Spleen (tissue), 11 donors: Measurements from ENCODE around the gene IFT80. TPM values are rescaled to one million over a fixed set of nuclear protein-coding genes. Genes with fewer than 3 reads are reported as not detected.
A peak's percentile ranks its signal among the peaks of the same experiment; 100 is the strongest.

Experiments
- DNase-seq: peaks from one replicate; pipeline ENCODE4 v3.0.0-alpha.2; 2020
- H3K27ac ChIP-seq, 8 donors: fragments of 200-600 bp; sonication (generic) in 7 of 8; 1 replicate in 4 of 8; 2 replicates in 4 of 8; pipeline versions ENCODE4 v1.5.0 to v1.8.0; 2016 to 2021; ENCODE audit warnings: inconsistent platforms in 4 of 8, mild to moderate bottlenecking in 4 of 8, moderate library complexity in 1 of 8
- H3K27me3 ChIP-seq, 7 donors: fragments of 200-600 bp; sonication (generic) in 6 of 7; replicated peaks in 1 of 7; 1 replicate in 4 of 7; 2 replicates in 3 of 7; pipeline versions ENCODE4 v1.5.0 to v1.8.0; 2016 to 2021; ENCODE audit warnings: inconsistent platforms in 3 of 7, mild to moderate bottlenecking in 1 of 7
- H3K36me3 ChIP-seq, 6 donors: fragments of 200-600 bp; sonication (generic) in 5 of 6; 1 replicate in 4 of 6; 2 replicates in 2 of 6; pipeline versions ENCODE4 v1.5.0 to v1.8.0; 2016 to 2021; ENCODE audit warnings: inconsistent platforms in 2 of 6
- H3K4me1 ChIP-seq, 6 donors: fragments of 200-600 bp; sonication (generic) in 5 of 6; 1 replicate in 3 of 6; 2 replicates in 3 of 6; pipeline versions ENCODE4 v1.5.0 to v1.8.0; 2016 to 2021; ENCODE audit warnings: inconsistent platforms in 3 of 6
- H3K4me3 ChIP-seq, 8 donors: fragments of 200-600 bp; sonication (generic) in 7 of 8; 1 replicate in 4 of 8; 2 replicates in 4 of 8; pipeline versions ENCODE4 v1.5.0 to v1.8.0; 2016 to 2021; ENCODE audit warnings: inconsistent platforms in 4 of 8, mild to moderate bottlenecking in 4 of 8, moderate library complexity in 2 of 8
- H3K9me3 ChIP-seq, 8 donors: fragments of 200-600 bp; sonication (generic) in 7 of 8; 1 replicate in 4 of 8; 2 replicates in 4 of 8; pipeline versions ENCODE4 v1.5.0 to v1.8.0; 2016 to 2021; ENCODE audit warnings: inconsistent platforms in 4 of 8
- POLR2A ChIP-seq, 3 donors: fragments of 450-650 bp; IDR thresholded peaks; one replicate each; pipeline ENCODE4 v1.5.1; 2017; ENCODE audit warnings: antibody characterized with exemption in 3 of 3, mild to moderate bottlenecking in 1 of 3
- POLR2AphosphoS5 ChIP-seq, 3 donors: sonication (generic); formaldehyde crosslinking; IDR thresholded peaks; one replicate each; pipeline ENCODE4 v1.5.1; 2017; ENCODE audit warnings: antibody characterized with exemption in 3 of 3
- WGBS, 5 donors: extraction: QIAGEN DNeasy Blood & Tissue Kit in 3 of 5; methylation state at CpG; one replicate each; pipeline versions ENCODE4 v1.1.5 to v1.1.7; 2013 to 2018; 5-methylcytosine and 5-hydroxymethylcytosine counted together
- intact Hi-C: fragments of 100-400 bp; cut with DNase I; formaldehyde crosslinking; loops from one replicate; pipeline ENCODE4 v1.15.0; 2023; ENCODE audit warnings: low total_unique reads
- polyA plus RNA-seq, 3 donors: library from polyadenylated mRNA; stranded (reverse); fragments of 200-250 nt; gene quantifications; one replicate each; pipeline ENCODE4 v1.2.1, GENCODE V29; 2013
- total RNA-seq, 7 donors: library from RNA; depleted of rRNA in 3 of 7; stranded (reverse); fragments of >200 nt in 3 of 7; fragmentation: NEBNext Ultra II Directional in 4 of 7; extraction: Animal tissue kit (Norgen Biotek cat#: 25700) in 4 of 7; gene quantifications; one replicate each; pipeline versions ENCODE4 v1.1.0 to v1.2.1, GENCODE V29; 2016 to 2021
- TF ChIP-seq, protein P1 (sequence below), 11 experiments: fragments of 200-600 bp in 7 of 11; fragments of 450-650 bp in 4 of 11; sonication (generic) in 4 of 11; IDR thresholded peaks in 8 of 11; conservative IDR thresholded peaks in 3 of 11; 1 replicate in 7 of 11; 2 replicates in 4 of 11; pipeline versions ENCODE4 v1.4.0 to v1.8.0; 2016 to 2021; ENCODE audit warnings: antibody characterized with exemption in 11 of 11, inconsistent platforms in 4 of 11, mild to moderate bottlenecking in 1 of 11
- donor health status: healthy with polysubstance abuse.
- donor health status: DM: no; HTN: no; CAD: no; lungs with moderate emphysema.
- donor health status: DM: no; HTN: no; CAD: no.
- donor health status: Bipolar disorder and iron deficiency.
- donor health status: healthy.
- donor health status: DM: no; HTN: no; CAD: no.
- donor health status: DM: yes; HTN: yes; CAD: no.

Gene IFT80
- total and polyA plus RNA-seq, 10 donors = 15.3 to 44.0 (median 21.5) TPM

DNA sequence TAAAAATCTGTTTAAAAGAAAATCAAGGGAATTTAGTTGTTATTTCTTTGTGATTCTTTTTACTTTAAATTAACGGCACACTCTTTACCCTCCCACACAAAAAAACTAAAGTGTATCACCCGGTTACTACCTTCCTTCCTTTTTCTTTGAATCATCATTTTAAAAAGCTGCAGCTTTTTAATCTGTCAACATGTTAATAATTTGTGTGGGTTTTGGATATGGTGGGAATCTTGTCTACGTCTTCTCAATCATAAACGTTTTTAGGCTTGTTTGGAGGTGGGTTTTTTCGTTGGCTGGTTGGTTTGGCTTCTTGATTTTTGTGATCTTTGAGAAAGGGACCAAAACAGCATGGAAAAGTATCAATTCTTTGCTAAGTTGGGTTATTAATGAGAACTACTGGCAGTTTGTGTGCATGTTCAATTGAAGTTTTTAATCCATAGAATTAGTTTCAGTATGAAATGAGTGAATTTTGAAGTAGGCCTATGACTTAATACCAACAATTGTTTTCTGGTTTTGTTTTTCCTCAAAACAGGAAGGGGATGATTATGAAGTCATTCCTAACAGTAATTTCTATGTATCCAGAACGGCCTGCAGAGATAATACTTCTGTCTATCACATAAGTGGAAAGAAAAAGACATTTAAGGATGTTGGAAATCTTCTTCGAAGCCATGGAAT lies 4.9 kb upstream of the IFT80 start:
- DNase-seq = no peak
- 25 to 27% (median 26%) methylated on average over 7 of the region's 7 CpGs for WGBS, 5 donors
- Histone ChIP-seq H3K36me3 (peaks cover 0 to 27% (median 0%) of the 10 kb centered on the region in 6 donors), H3K27ac (peak overlapping the region; percentile 14 to 97 (median 92)), H3K4me3 (peak overlapping the region in 4 of 8 donors; percentile 3 to 77 (median 18)), H3K4me1 (peaks cover 0 to 66% (median 42%) of the 10 kb centered on the region in 6 donors), H3K9me3 (no peaks in the 10 kb centered on the region), H3K27me3 (peaks cover 0 to 21% (median 0%) of the 10 kb centered on the region in 7 donors)
- intact Hi-C loops = no loop called here
- TF ChIP-seq POLR2AphosphoS5 (IDR thresholded peaks at IDR 0.05) = no peak
- TF ChIP-seq POLR2A (IDR thresholded peaks at IDR 0.05) = no peak
- TF ChIP-seq, protein P1, sequence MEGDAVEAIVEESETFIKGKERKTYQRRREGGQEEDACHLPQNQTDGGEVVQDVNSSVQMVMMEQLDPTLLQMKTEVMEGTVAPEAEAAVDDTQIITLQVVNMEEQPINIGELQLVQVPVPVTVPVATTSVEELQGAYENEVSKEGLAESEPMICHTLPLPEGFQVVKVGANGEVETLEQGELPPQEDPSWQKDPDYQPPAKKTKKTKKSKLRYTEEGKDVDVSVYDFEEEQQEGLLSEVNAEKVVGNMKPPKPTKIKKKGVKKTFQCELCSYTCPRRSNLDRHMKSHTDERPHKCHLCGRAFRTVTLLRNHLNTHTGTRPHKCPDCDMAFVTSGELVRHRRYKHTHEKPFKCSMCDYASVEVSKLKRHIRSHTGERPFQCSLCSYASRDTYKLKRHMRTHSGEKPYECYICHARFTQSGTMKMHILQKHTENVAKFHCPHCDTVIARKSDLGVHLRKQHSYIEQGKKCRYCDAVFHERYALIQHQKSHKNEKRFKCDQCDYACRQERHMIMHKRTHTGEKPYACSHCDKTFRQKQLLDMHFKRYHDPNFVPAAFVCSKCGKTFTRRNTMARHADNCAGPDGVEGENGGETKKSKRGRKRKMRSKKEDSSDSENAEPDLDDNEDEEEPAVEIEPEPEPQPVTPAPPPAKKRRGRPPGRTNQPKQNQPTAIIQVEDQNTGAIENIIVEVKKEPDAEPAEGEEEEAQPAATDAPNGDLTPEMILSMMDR (IDR thresholded peaks at IDR 0.05 in 8 of 11, conservative IDR thresholded peaks at IDR 0.05 in 3 of 11) = no peak

DNA sequence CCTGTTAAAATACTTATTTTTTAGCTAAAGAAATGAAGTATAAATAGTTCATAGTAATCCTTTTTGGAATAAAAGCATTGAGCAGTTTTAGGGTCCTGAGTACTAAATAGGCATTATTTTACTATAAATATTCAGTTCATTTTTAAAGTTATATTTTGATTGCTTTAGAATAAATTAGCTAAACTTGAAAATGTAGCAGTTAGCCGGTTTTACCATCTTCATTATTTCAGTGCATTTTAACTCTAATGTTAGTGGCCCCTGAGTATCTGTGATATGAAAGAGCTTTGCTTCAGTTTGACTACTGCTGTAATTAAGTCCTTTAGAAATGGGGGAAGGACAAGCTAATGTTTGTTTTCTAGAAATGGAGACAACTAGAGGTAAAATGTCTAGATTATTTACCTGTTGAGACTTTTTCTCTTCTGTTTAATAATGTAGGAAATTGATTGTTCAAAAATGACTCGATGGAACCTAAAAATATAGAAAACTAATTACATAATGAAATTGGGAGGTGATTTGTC lies 4.1 kb upstream of the IFT80 start:
- peak overlapping the region; percentile 14 to 97 (median 92) for H3K27ac ChIP-seq
- intact Hi-C loops = no loop called here
- H3K4me1 ChIP-seq = peaks cover 0 to 74% (median 49%) of the 10 kb centered on the region in 6 donors
- DNase-seq = no peak
- peaks cover 0 to 21% (median 0%) of the 10 kb centered on the region in 7 donors for H3K27me3 ChIP-seq
- H3K4me3 ChIP-seq = peak overlapping the region in 5 of 8 donors; percentile 5 to 94 (median 77)
- 24 to 49% (median 35%) methylated on average over 2 of the region's 2 CpGs for WGBS, 5 donors
- TF ChIP-seq POLR2AphosphoS5 (IDR thresholded peaks at IDR 0.05) (no peak), POLR2A (IDR thresholded peaks at IDR 0.05) (no peak)
- TF ChIP-seq, protein P1 (IDR thresholded peaks at IDR 0.05 in 8 of 11, conservative IDR thresholded peaks at IDR 0.05 in 3 of 11) = no peak
- H3K36me3 ChIP-seq = peaks cover 0 to 24% (median 0%) of the 10 kb centered on the region in 6 donors
- H3K9me3 ChIP-seq = no peaks in the 10 kb centered on the region

DNA sequence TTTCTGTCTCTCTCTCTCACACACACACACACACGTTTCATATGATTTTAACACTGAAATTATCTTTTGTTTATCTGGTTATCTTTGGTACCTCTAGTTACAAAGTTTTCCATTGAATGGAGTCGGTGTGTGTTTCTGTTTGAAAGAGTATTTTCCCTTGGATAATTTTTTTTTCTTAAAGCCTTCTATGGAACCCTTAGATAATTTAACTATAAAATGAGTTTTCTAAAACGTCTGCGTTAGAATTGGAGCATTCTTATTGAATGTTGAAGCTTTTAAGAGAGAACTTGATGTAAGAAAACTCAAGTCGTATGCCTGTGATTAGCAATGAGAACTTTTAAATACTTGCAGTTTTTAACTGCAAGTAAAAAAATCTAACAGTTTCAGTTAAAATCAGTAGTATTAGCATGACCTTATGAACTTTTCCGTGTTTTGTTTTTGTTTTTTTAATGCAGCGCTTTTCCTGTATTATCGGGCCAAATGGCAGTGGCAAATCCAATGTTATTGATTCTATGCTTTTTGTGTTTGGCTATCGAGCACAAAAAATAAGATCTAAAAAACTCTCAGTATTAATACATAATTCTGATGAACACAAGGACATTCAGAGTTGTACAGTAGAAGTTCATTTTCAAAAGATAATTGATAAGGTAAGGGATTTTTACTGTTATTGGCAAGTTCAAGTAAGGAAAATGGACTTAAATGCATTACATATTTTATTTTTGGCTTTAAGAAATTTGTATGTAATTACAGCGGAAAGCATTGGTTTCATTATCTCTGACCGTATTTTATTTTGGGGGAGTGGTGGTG lies 3.4 kb upstream of the IFT80 start:
- intact Hi-C loops = no loop called here
- H3K4me3 ChIP-seq = peak overlapping the region in 7 of 8 donors; percentile 77 to 94 (median 89)
- H3K36me3 ChIP-seq = peaks cover 0 to 18% (median 0%) of the 10 kb centered on the region in 6 donors
- H3K27ac ChIP-seq = peak overlapping the region in 7 of 8 donors; percentile 88 to 97 (median 93)
- 25 to 42% (median 29%) methylated on average over 11 of the region's 11 CpGs for WGBS, 5 donors
- peaks cover 0 to 81% (median 50%) of the 10 kb centered on the region in 6 donors for H3K4me1 ChIP-seq
- H3K9me3 ChIP-seq = no peaks in the 10 kb centered on the region
- TF ChIP-seq, protein P1 (IDR thresholded peaks at IDR 0.05 in 8 of 11, conservative IDR thresholded peaks at IDR 0.05 in 3 of 11) = no peak
- TF ChIP-seq POLR2A (IDR thresholded peaks at IDR 0.05) (no peak), POLR2AphosphoS5 (IDR thresholded peaks at IDR 0.05) (no peak)
- no peak for DNase-seq
- peaks cover 0 to 21% (median 0%) of the 10 kb centered on the region in 7 donors for H3K27me3 ChIP-seq
